GM12891 (cell line): ENCODE measurements around the gene GPX4.

Experiments
- PAX5 ChIP-seq: IDR thresholded peaks from 2 replicates; pipeline ENCODE4 v1.6.1; 2011; ENCODE audit warnings: low read length, moderate library complexity, mild to moderate bottlenecking; ENCODE audit not compliant: insufficient read depth, severe bottlenecking
- POLR2A ChIP-seq: IDR thresholded peaks from 2 replicates; pipeline ENCODE4 v1.6.1; 2011; ENCODE audit warnings: low read depth, low read length, control low read depth
- POLR2AphosphoS5 ChIP-seq: IDR thresholded peaks from 2 replicates; pipeline ENCODE4 v1.6.1; 2011; ENCODE audit warnings: low read depth, low read length, control low read depth
- SPI1 ChIP-seq: IDR thresholded peaks from 2 replicates; pipeline ENCODE4 v1.6.1; 2011; ENCODE audit warnings: low read depth, low read length, control low read depth

- TF ChIP-seq SPI1 (no peak), POLR2A (no peak), PAX5 (no peak), POLR2AphosphoS5 (no peak)
These were observed 48.8 kb upstream of the GPX4 start for GRCh38 chr19:1055028-1055425.
